Stomach (tissue), 19 donors: Measurements from ENCODE around the gene RFXAP. TPM values are rescaled to one million over a fixed set of nuclear protein-coding genes. Genes with fewer than 3 reads are reported as not detected.
A peak's percentile ranks its signal among the peaks of the same experiment; 100 is the strongest.

Experiments used
- DNase-seq, 2 donors: peaks; one replicate each; pipeline versions ENCODE4 v3.0.0 to v3.0.0-alpha.2; 2013 to 2019
- H3K27ac ChIP-seq, 5 donors: fragments of 200-600 bp in 4 of 5; sonication (generic) in 4 of 5; one replicate each; pipeline ENCODE4 v1.5.1; 2013 to 2019; ENCODE audit warnings: mild to moderate bottlenecking in 1 of 5, moderate library complexity in 1 of 5
- H3K27me3 ChIP-seq, 3 donors: fragments of 200-600 bp; sonication (generic); one replicate each; pipeline ENCODE4 v1.5.1; 2017 to 2019; ENCODE audit warnings: mixed run types in 1 of 3
- H3K36me3 ChIP-seq, 4 donors: fragments of 200-600 bp; sonication (generic); 1 replicate in 3 of 4; 2 replicates in 1 of 4; pipeline ENCODE4 v1.5.1; 2016 to 2019
- H3K4me1 ChIP-seq, 4 donors: fragments of 200-600 bp; sonication (generic); one replicate each; pipeline ENCODE4 v1.5.1; 2016 to 2019
- H3K4me3 ChIP-seq, 4 donors: fragments of 200-600 bp; sonication (generic) in 3 of 4; one replicate each; pipeline ENCODE4 v1.5.1; 2016 to 2019; ENCODE audit warnings: mild to moderate bottlenecking in 1 of 4
- H3K9me3 ChIP-seq, 4 donors: fragments of 200-600 bp; sonication (generic); one replicate each; pipeline ENCODE4 v1.5.1; 2016 to 2019
- CTCF ChIP-seq, 7 experiments: fragments of 450-650 bp in 4 of 7; fragments of 200-600 bp in 3 of 7; sonication (generic) in 3 of 7; IDR thresholded peaks; one replicate each; pipeline ENCODE4 v1.5.1; 2016 to 2019; ENCODE audit warnings: antibody characterized with exemption in 7 of 7, control low read depth in 2 of 7, mild to moderate bottlenecking in 1 of 7
- EP300 ChIP-seq: sonication (generic); formaldehyde crosslinking; IDR thresholded peaks from one replicate; pipeline ENCODE4 v1.6.1; 2017; ENCODE audit warnings: antibody characterized with exemption
- POLR2A ChIP-seq, 4 donors: fragments of 450-650 bp; IDR thresholded peaks; one replicate each; pipeline ENCODE4 v1.6.1; 2016; ENCODE audit warnings: antibody characterized with exemption in 4 of 4, control low read depth in 2 of 4, mild to moderate bottlenecking in 1 of 4, moderate library complexity in 1 of 4
- POLR2AphosphoS5 ChIP-seq, 3 donors: sonication (generic); formaldehyde crosslinking; IDR thresholded peaks; one replicate each; pipeline ENCODE4 v1.6.1; 2016; ENCODE audit warnings: antibody characterized with exemption in 3 of 3
- WGBS, 5 donors: extraction: QIAGEN DNeasy Blood & Tissue Kit in 3 of 5; methylation state at CpG; one replicate each; pipeline versions ENCODE4 v1.1.5 to v1.1.7; 2013 to 2018; 5-methylcytosine and 5-hydroxymethylcytosine counted together
- intact Hi-C: fragments of 100-400 bp; cut with DNase I; formaldehyde crosslinking; loops from one replicate; pipeline ENCODE4 v1.15.1; 2023; ENCODE audit warnings: low total_unique reads
- long read RNA-seq, 10 donors: transcript quantifications; one replicate each; lab custom pipeline, GENCODE V29; 2026
- polyA plus RNA-seq, 3 donors: library from polyadenylated mRNA; stranded (reverse); fragments of 200-250 nt; gene quantifications; one replicate each; pipeline ENCODE4 v1.2.3, GENCODE V29; 2013
- total RNA-seq, 5 donors: library from RNA; depleted of rRNA; stranded (reverse); fragments of >200 nt; gene quantifications; one replicate each; pipeline versions ENCODE4 v1.1.0 to v1.2.3, GENCODE V29; 2014 to 2016
- donor health status: healthy with polysubstance abuse.
- donor health status: Bipolar disorder and iron deficiency.
- donor health status: healthy.

The RFXAP gene
- total RNA-seq (10 to 100 TPM in 1 of 5 donors, 1 to 10 TPM in 3, not detected in 1; 1.3 to 12.3 (median 3.6) TPM), polyA plus RNA-seq (1 to 10 TPM; 1.2 to 2.8 (median 2.1) TPM)
- long read RNA-seq, donor 1, partial matches to known transcripts, result 5 of 24 reads
- long read RNA-seq, donor 1, other reads (novel, unspliced or antisense), result 19 of 24 reads
- long read RNA-seq, donor 2, partial matches to known transcripts, result 0 of 1 reads
- long read RNA-seq, donor 2, other reads (novel, unspliced or antisense), result 0 of 1 reads
- long read RNA-seq, donor 3, partial matches to known transcripts, result 12 of 30 reads
- long read RNA-seq, donor 3, other reads (novel, unspliced or antisense), result 17 of 30 reads
- long read RNA-seq, donor 4, result 0 reads
- long read RNA-seq, donor 5, partial matches to known transcripts, result 16 of 50 reads
- long read RNA-seq, donor 5, other reads (novel, unspliced or antisense), result 30 of 50 reads
- long read RNA-seq, donor 6, transcript RFXAP-201 (3 exons, 2,304 nt), result major isoform, 6 of 172 reads
- long read RNA-seq, donor 6, partial matches to known transcripts, result 159 of 172 reads
- long read RNA-seq, donor 6, other reads (novel, unspliced or antisense), result 7 of 172 reads
- long read RNA-seq, donor 7, partial matches to known transcripts, result 40 of 88 reads
- long read RNA-seq, donor 7, other reads (novel, unspliced or antisense), result 45 of 88 reads
- long read RNA-seq, donor 8, partial matches to known transcripts, result 41 of 84 reads
- long read RNA-seq, donor 8, other reads (novel, unspliced or antisense), result 41 of 84 reads
- long read RNA-seq, donor 9, partial matches to known transcripts, result 0 of 1 reads
- long read RNA-seq, donor 9, other reads (novel, unspliced or antisense), result 0 of 1 reads
- long read RNA-seq, donor 10, partial matches to known transcripts, result 0 of 1 reads
- long read RNA-seq, donor 10, other reads (novel, unspliced or antisense), result 0 of 1 reads

- WGBS, 5 donors, result 0 to 1% (median 0%) methylated on average over 34 to 78 of the region's 78 CpGs
Measured at GRCh38 chr13:36818804-36819738, at the start of gene RFXAP. Gene RFXAP, plus strand, starts transcription at chr13:36819222. Its CDS starts 136 bp downstream, at chr13:36819358.

GRCh38 chr13:36769545-36769944, 49.5 kb upstream of the RFXAP start:
- H3K4me1 ChIP-seq, result no peaks in the 10 kb centered on the region
- peaks cover 0 to 16% (median 5%) of the 10 kb centered on the region in 4 donors for H3K9me3 ChIP-seq
- no peak for DNase-seq
- H3K36me3 ChIP-seq, result no peaks in the 10 kb centered on the region
- intact Hi-C loops, result no loop called here
- H3K27ac ChIP-seq, result no peak overlapping the region
- WGBS, 5 donors, result 76 to 93% (median 82%) methylated on average over 4 of the region's 4 CpGs
- no peak overlapping the region for H3K4me3 ChIP-seq
- TF ChIP-seq POLR2A (IDR thresholded peaks at IDR 0.05) (no peak), CTCF (IDR thresholded peaks at IDR 0.05) (no peak), POLR2AphosphoS5 (IDR thresholded peaks at IDR 0.05) (no peak)
- no peaks in the 10 kb centered on the region for H3K27me3 ChIP-seq

More at GRCh38 chr13:36818804-36819738, at the start of gene RFXAP:
- DNase-seq, result peak; percentile 93 to 97
- Histone ChIP-seq H3K4me3 (peak within 1 kb of the TSS; percentile 69 to 95 (median 80)), H3K36me3 (no peaks in the 10 kb centered on the region), H3K4me1 (peaks cover 11 to 55% (median 32%) of the 10 kb centered on the region in 4 donors), H3K9me3 (no peaks in the 10 kb centered on the region), H3K27me3 (no peaks in the 10 kb centered on the region), H3K27ac (peak within 1 kb of the TSS; percentile 69 to 88 (median 82))
- TF ChIP-seq POLR2AphosphoS5 (IDR thresholded peaks at IDR 0.05) (peak; percentile 53 to 87 (median 61)), CTCF (IDR thresholded peaks at IDR 0.05) (peak in 3 of 7 experiments; percentile 8 to 21 (median 19)), EP300 (no peak)
- intact Hi-C loops, result no loop called here

GRCh38 chr13:36770741-36771140, 48.3 kb upstream of the RFXAP start:
- WGBS, 5 donors, result 74 to 86% (median 81%) methylated on average over 2 of the region's 2 CpGs
- no peak for DNase-seq
- no peak overlapping the region for H3K27ac ChIP-seq
- H3K27me3 ChIP-seq, result no peaks in the 10 kb centered on the region
- peaks cover 0 to 16% (median 5%) of the 10 kb centered on the region in 4 donors for H3K9me3 ChIP-seq
- no peak overlapping the region for H3K4me3 ChIP-seq
- TF ChIP-seq POLR2A (IDR thresholded peaks at IDR 0.05), result no peak
- TF ChIP-seq CTCF (IDR thresholded peaks at IDR 0.05), result no peak
- TF ChIP-seq EP300, result no peak
- no peak for TF ChIP-seq POLR2AphosphoS5 (IDR thresholded peaks at IDR 0.05)
- no peaks in the 10 kb centered on the region for H3K4me1 ChIP-seq
- H3K36me3 ChIP-seq, result no peaks in the 10 kb centered on the region
- intact Hi-C loops, result no loop called here
